ENCODE results near the gene ODF2. TPM values are rescaled to one million over a fixed set of nuclear protein-coding genes. Genes with fewer than 3 reads are reported as not detected.

ODF2 gene
- total and polyA plus RNA-seq, 2 of the 13 experiments (the other 11 are each of a cell fraction or from before 2014, with no cell fraction given), result 9.8 to 31.3 TPM

- TF ChIP-seq ZNF407 (CRISPR knock-in tag; IDR thresholded peaks at IDR 0.05; ENCODE audit: not compliant biosample characterization), result no peak
Observed at GRCh38 chr9:128424268-128424780, 31.5 kb upstream of the ODF2 start (continued).

GRCh38 chr9:128428644-128429512, 26.9 kb upstream of the ODF2 start:
- Histone ChIP-seq H3K4me2 (ENCODE audit: low read depth, low read length) (no peak overlapping the region), H3K27ac (ENCODE audit: extremely low read length, insufficient read depth, low read length) (no peak overlapping the region), H3K27me3 (ENCODE audit: control insufficient read depth in 1 of 2, insufficient read depth in 2 of 2, low read length in 2 of 2) (no peaks in the 10 kb centered on the region), H3K9ac (ENCODE audit: insufficient read depth, low read depth, low read length) (no peak overlapping the region), H3K9me3 (ENCODE audit: low read length) (no peaks in the 10 kb centered on the region), H2AFZ (ENCODE audit: low read length) (no peak overlapping the region), H4K20me1 (ENCODE audit: insufficient read depth, low read length) (no peaks in the 10 kb centered on the region), H3K4me1 (ENCODE audit: insufficient read depth, low read length) (no peaks in the 10 kb centered on the region), H3K36me3 (replicated peaks in 1 of 2; ENCODE audit: control insufficient read depth in 1 of 2, insufficient read depth in 2 of 2, low read length in 2 of 2) (no peaks in the 10 kb centered on the region), H3K4me3 (replicated peaks in 1 of 3; ENCODE audit: insufficient read depth in 1 of 3, low read depth in 2 of 3, low read length in 3 of 3) (no peak overlapping the region), H3K79me2 (ENCODE audit: insufficient read depth, low read length) (no peaks in the 10 kb centered on the region)
- ChIA-PET CTCF (ENCODE audit: low intra/inter-chr PET ratio, low total read pairs) (no interaction called here), POLR2A (interaction anchor here (0.8 kb wide), 1 partner anchor 8 kb away, joined by 3 read pairs; the partner anchor contains the start of gene CERCAM)
- TF ChIP-seq ZNF775 (CRISPR knock-in tag; IDR thresholded peaks at IDR 0.05; ENCODE audit: borderline replicate concordance) (no peak), KDM5A (IDR thresholded peaks at IDR 0.05; ENCODE audit: borderline replicate concordance, low read length) (no peak), ZNF678 (CRISPR knock-in tag; IDR thresholded peaks at IDR 0.05) (no peak), E2F2 (CRISPR knock-in tag; IDR thresholded peaks at IDR 0.05; ENCODE audit: borderline replicate concordance) (no peak), CHD2 (IDR thresholded peaks at IDR 0.05; ENCODE audit: low read depth, low read length) (no peak), ZNF788 (CRISPR knock-in tag; IDR thresholded peaks at IDR 0.05; ENCODE audit: borderline replicate concordance) (no peak)
- DNase-seq (ENCODE audit: low spot score) (no peak), FAIRE-seq (no peak), ATAC-seq (no peak; the same call in 2 of the 3 replicates)
- in situ Hi-C loops (cut with HindIII; ENCODE audit: extremely low pct_ligation_motif_present, low pct_unique_long_range_greater_than_20kb), result no loop called here
- 89% methylated on average over 14 of the region's 22 CpGs for WGBS (ENCODE audit: low lambda C conversion rate)
- no TSS peak for BruUV-seq (replicated peaks)
- intact Hi-C loops (cut with micrococcal nuclease; ENCODE audit: unreplicated experiment), result no loop called here

Data from HepG2 (cell line).